ENCODE data around the gene NFIB. TPM values are rescaled to one million over a fixed set of nuclear protein-coding genes. Genes with fewer than 3 reads are reported as not detected.

The NFIB gene
- polyA plus RNA-seq, 3 donors = not detected

GRCh38 chr9:14061936-14062585 is 251.9 kb downstream of the NFIB start:
- TF ChIP-seq CTCF (IDR thresholded peaks at IDR 0.05) = no peak
- Histone ChIP-seq H3K27me3 (ENCODE audit: control insufficient read depth in 2 of 2, insufficient read depth in 2 of 2, low read length in 2 of 2) (no peaks in the 10 kb centered on the region), H4K20me1 (ENCODE audit: insufficient read depth, low read length) (no peaks in the 10 kb centered on the region), H2AFZ (ENCODE audit: insufficient read depth, low read depth, low read length, poor library complexity, severe bottlenecking) (no peak overlapping the region), H3K4me2 (replicated peaks; ENCODE audit: extremely low read depth, low read length, poor library complexity, severe bottlenecking) (no peak overlapping the region), H3K4me1 (ENCODE audit: control insufficient read depth in 1 of 2, insufficient read depth in 2 of 2, low read length in 2 of 2) (no peaks in the 10 kb centered on the region), H3K9me3 (replicated peaks in 1 of 2; ENCODE audit: control insufficient read depth in 1 of 2, insufficient read depth in 1 of 2, low read length in 2 of 2) (peaks cover 4 to 15% of the 10 kb centered on the region in 2 donors), H3K36me3 (replicated peaks in 1 of 2; ENCODE audit: control insufficient read depth in 1 of 2, insufficient read depth in 2 of 2, low read length in 2 of 2) (no peaks in the 10 kb centered on the region), H3K9ac (ENCODE audit: insufficient read depth, low read length, poor library complexity, severe bottlenecking) (no peak overlapping the region), H3K79me2 (ENCODE audit: insufficient read depth, low read length) (no peaks in the 10 kb centered on the region), H3K4me3 (replicated peaks in 1 of 3; ENCODE audit: low read depth in 2 of 3, low read length in 3 of 3) (no peak overlapping the region), H3K27ac (ENCODE audit: low read depth in 1 of 2, low read length in 2 of 2) (no peak overlapping the region)
- DNase-seq = no peak
- 95% methylated on average over 10 of the region's 15 CpGs for WGBS (ENCODE audit: insufficient coverage)
- H3K27ac Mint-ChIP-seq = no peak overlapping the region
- H3K4me1 Mint-ChIP-seq = no peaks in the 10 kb centered on the region
- H3K27me3 Mint-ChIP-seq (ENCODE audit: low read depth in 3 of 3) = peaks cover 0 to 2% (median 0%) of the 10 kb centered on the region in 3 donors
- peaks cover 0 to 14% (median 8%) of the 10 kb centered on the region in 7 donors for H3K9me3 Mint-ChIP-seq
- no peaks in the 10 kb centered on the region for H3K36me3 Mint-ChIP-seq
- intact Hi-C loops (cut with micrococcal nuclease) = no loop called here
- no peak overlapping the region for H3K4me3 Mint-ChIP-seq

GRCh38 chr9:14058325-14058688 is 255.6 kb downstream of the NFIB start:
- H3K4me2 ChIP-seq (replicated peaks; ENCODE audit: extremely low read depth, low read length, poor library complexity, severe bottlenecking) = no peak overlapping the region
- peaks cover 4 to 15% of the 10 kb centered on the region in 2 donors for H3K9me3 ChIP-seq (replicated peaks in 1 of 2; ENCODE audit: control insufficient read depth in 1 of 2, insufficient read depth in 1 of 2, low read length in 2 of 2)
- Mint-ChIP-seq H3K4me3 (no peak overlapping the region), H3K4me1 (no peaks in the 10 kb centered on the region), H3K9me3 (peaks cover 0 to 14% (median 4%) of the 10 kb centered on the region in 7 donors), H3K36me3 (no peaks in the 10 kb centered on the region), H3K27me3 (ENCODE audit: low read depth in 3 of 3) (peaks cover 0 to 2% (median 0%) of the 10 kb centered on the region in 3 donors), H3K27ac (no peak overlapping the region)
- intact Hi-C loops (cut with micrococcal nuclease) = no loop called here
- H3K27me3 ChIP-seq (ENCODE audit: control insufficient read depth in 2 of 2, insufficient read depth in 2 of 2, low read length in 2 of 2) = no peaks in the 10 kb centered on the region
- no peak overlapping the region for H3K27ac ChIP-seq (ENCODE audit: low read depth in 1 of 2, low read length in 2 of 2)
- no peak for DNase-seq
- no peaks in the 10 kb centered on the region for H3K79me2 ChIP-seq (ENCODE audit: insufficient read depth, low read length)
- WGBS (ENCODE audit: insufficient coverage) = no CpG with 5 or more reads among the region's 5 CpGs
- H3K36me3 ChIP-seq (replicated peaks in 1 of 2; ENCODE audit: control insufficient read depth in 1 of 2, insufficient read depth in 2 of 2, low read length in 2 of 2) = no peaks in the 10 kb centered on the region
- H4K20me1 ChIP-seq (ENCODE audit: insufficient read depth, low read length) = no peaks in the 10 kb centered on the region
- H3K4me1 ChIP-seq (ENCODE audit: control insufficient read depth in 1 of 2, insufficient read depth in 2 of 2, low read length in 2 of 2) = no peaks in the 10 kb centered on the region
- no peak overlapping the region for H2AFZ ChIP-seq (ENCODE audit: insufficient read depth, low read depth, low read length, poor library complexity, severe bottlenecking)
- no peak overlapping the region for H3K9ac ChIP-seq (ENCODE audit: insufficient read depth, low read length, poor library complexity, severe bottlenecking)
- TF ChIP-seq CTCF (IDR thresholded peaks at IDR 0.05) = no peak
- H3K4me3 ChIP-seq (replicated peaks in 1 of 3; ENCODE audit: low read depth in 2 of 3, low read length in 3 of 3) = no peak overlapping the region

Data from CD14-positive monocyte (primary cell).